Endothelial cell of umbilical vein (primary cell): Measurements from ENCODE around the gene RAD51B. TPM values are rescaled to one million over a fixed set of nuclear protein-coding genes. Genes with fewer than 3 reads are reported as not detected.

Experiments used
- BruUV-seq: library from RNA; stranded (reverse); fragments of 400-500 nt; replicated peaks from 2 replicates; lab custom pipeline; 2021; lab: Mats Ljungman, UMichigan
- CTCF ChIA-PET: fragments of 300-600, 350-600 bp; sonication (Branson Sonifier 250); formaldehyde crosslinking; loops from one replicate; lab custom pipeline; 2021; ENCODE audit warnings: antibody characterized with exemption, inconsistent platforms; lab: Charles Lee
- POLR2A ChIA-PET: fragments of 300-600, 350-600 bp; sonication (Branson Sonifier 250); formaldehyde crosslinking; loops from one replicate; lab custom pipeline; 2021; ENCODE audit warnings: antibody characterized with exemption, inconsistent platforms; lab: Charles Lee
- DNase-seq: peaks from one replicate; pipeline ENCODE4 v3.0.0-alpha.2; 2011; ENCODE audit warnings: low read depth, low spot score
- FAIRE-seq: peaks from 2 replicates; lab custom pipeline; 2011; peaks lifted over from hg19 to GRCh38; lab: Jason Lieb, UNC
- H2AFZ ChIP-seq: 2 replicates; pipeline ENCODE4 v1.6.0; 2012; ENCODE audit warnings: low read depth, low read length, control low read depth, inconsistent platforms
- H3K27ac ChIP-seq: 2 replicates; pipeline ENCODE4 v1.5.1; 2011; ENCODE audit warnings: low read depth, mild to moderate bottlenecking, control low read depth, low read length, moderate library complexity; ENCODE audit not compliant: insufficient read depth
- H3K27me3 ChIP-seq, 2 experiments: 2 replicates each; pipeline versions ENCODE4 v1.6.0 to v1.6.1; 2011; ENCODE audit warnings: low read length in 2 of 2, mixed read lengths in 1 of 2; ENCODE audit not compliant: control insufficient read depth in 2 of 2, insufficient read depth in 2 of 2
- H3K36me3 ChIP-seq, 2 experiments: 2 replicates in 1 of 2; 3 replicates in 1 of 2; pipeline ENCODE4 v1.5.1; 2011; ENCODE audit warnings: low read length in 2 of 2, mild to moderate bottlenecking in 1 of 2, moderate library complexity in 1 of 2; ENCODE audit not compliant: control insufficient read depth in 2 of 2, insufficient read depth in 2 of 2; ENCODE audit errors: extremely low read depth in 1 of 2
- H3K4me1 ChIP-seq: 3 replicates; pipeline ENCODE4 v1.5.1; 2011; ENCODE audit warnings: mild to moderate bottlenecking, low read length; ENCODE audit not compliant: control insufficient read depth, insufficient read depth; ENCODE audit errors: extremely low read depth
- H3K4me2 ChIP-seq: 2 replicates; pipeline ENCODE4 v1.6.1; 2011; ENCODE audit warnings: low read length, control low read depth, mixed read lengths; ENCODE audit not compliant: insufficient read depth
- H3K4me3 ChIP-seq, 3 experiments: fragments of 200-600 bp in 1 of 3; sonication (generic), shearing (Covaris generic) in 1 of 3; replicated peaks in 1 of 3; 2 replicates each; pipeline ENCODE4 v1.5.1; 2011 to 2016; ENCODE audit warnings: control low read depth in 3 of 3, low read length in 3 of 3, mild to moderate bottlenecking in 2 of 3, inconsistent platforms in 1 of 3, low read depth in 1 of 3, moderate library complexity in 1 of 3; ENCODE audit not compliant: insufficient read depth in 1 of 3
- H3K79me2 ChIP-seq: 2 replicates; pipeline ENCODE4 v1.6.0; 2012; ENCODE audit warnings: low read length, inconsistent platforms; ENCODE audit not compliant: control insufficient read depth, insufficient read depth
- H3K9ac ChIP-seq: replicated peaks from 2 replicates; pipeline ENCODE3; 2011; ENCODE audit warnings: low read length, control low read depth; ENCODE audit not compliant: insufficient read depth; ENCODE audit errors: extremely low read depth
- H3K9me1 ChIP-seq: replicated peaks from 3 replicates; pipeline ENCODE4 v1.6.0; 2011; ENCODE audit warnings: mild to moderate bottlenecking, low read length; ENCODE audit not compliant: control insufficient read depth, insufficient read depth; ENCODE audit errors: extremely low read depth
- H3K9me3 ChIP-seq: replicated peaks from 2 replicates; pipeline ENCODE4 v1.5.1; 2012; ENCODE audit warnings: low read length, inconsistent platforms; ENCODE audit not compliant: control insufficient read depth, insufficient read depth
- H4K20me1 ChIP-seq: replicated peaks from 2 replicates; pipeline ENCODE3; 2011; ENCODE audit warnings: mild to moderate bottlenecking, low read length; ENCODE audit not compliant: control insufficient read depth, insufficient read depth; ENCODE audit errors: extremely low read depth
- CTCF ChIP-seq, 2 donors: IDR thresholded peaks; 1 replicate in 1 of 2; 2 replicates in 1 of 2; pipeline ENCODE4 v1.5.1; 2011; ENCODE audit warnings: low read length in 2 of 2, mild to moderate bottlenecking in 2 of 2, moderate library complexity in 2 of 2, control low read depth in 1 of 2, inconsistent platforms in 1 of 2, low read depth in 1 of 2; ENCODE audit not compliant: insufficient read depth in 1 of 2; ENCODE audit errors: extremely low read depth in 1 of 2
- EZH2 ChIP-seq: IDR thresholded peaks from 2 replicates; pipeline ENCODE4 v1.6.1; 2012; ENCODE audit warnings: borderline replicate concordance, low read depth, mild to moderate bottlenecking, moderate library complexity, low read length, inconsistent platforms; ENCODE audit not compliant: severe bottlenecking
- FOS ChIP-seq: IDR thresholded peaks from 2 replicates; pipeline ENCODE4 v1.6.1; 2011; ENCODE audit warnings: mild to moderate bottlenecking, low read length, moderate library complexity, borderline replicate concordance; ENCODE audit not compliant: insufficient read depth
- GATA2 ChIP-seq: IDR thresholded peaks from 2 replicates; pipeline ENCODE4 v1.7.0; 2011; ENCODE audit warnings: low read depth, mild to moderate bottlenecking, moderate library complexity, mixed read lengths, low read length; ENCODE audit not compliant: insufficient read length, insufficient read depth
- JUN ChIP-seq: IDR thresholded peaks from 2 replicates; pipeline ENCODE4 v1.6.1; 2011; ENCODE audit warnings: borderline replicate concordance, low read depth; ENCODE audit not compliant: insufficient read length, insufficient read depth
- MAX ChIP-seq: IDR thresholded peaks from 2 replicates; pipeline ENCODE4 v1.6.1; 2011; ENCODE audit not compliant: insufficient read depth, insufficient read length
- MYC ChIP-seq: IDR thresholded peaks from one replicate; pipeline ENCODE4 v1.6.1; 2011; ENCODE audit warnings: mild to moderate bottlenecking, low read depth, low read length
- POLR2A ChIP-seq: IDR thresholded peaks from 2 replicates; pipeline ENCODE4 v1.6.1; 2012; ENCODE audit warnings: low read depth, mild to moderate bottlenecking, control low read depth, low read length
- POLR2AphosphoS5 ChIP-seq: IDR thresholded peaks from 2 replicates; pipeline ENCODE4 v1.6.1; 2012; ENCODE audit warnings: low read depth, mild to moderate bottlenecking, control low read depth, low read length, moderate library complexity; ENCODE audit not compliant: insufficient read depth
- dilution Hi-C: fragments of 300-500 bp; cut with MboI; formaldehyde crosslinking; loops from one replicate; pipeline ENCODE4 v1.15.0; 2019; ENCODE audit warnings: low sequenced_read_pairs; ENCODE audit not compliant: extremely low pct_ligation_motif_present
- intact Hi-C: fragments of 100-400 bp; cut with micrococcal nuclease; formaldehyde crosslinking; loops from one replicate; pipeline ENCODE4 v1.10.0; 2022
- polyA plus RNA-seq, 4 experiments: library from polyadenylated mRNA; depleted of rRNA in 3 of 4; stranded (reverse) in 3 of 4; unstranded in 1 of 4; fragments of >200 nt; gene quantifications; 2 replicates each; pipeline versions ENCODE4 v1.2.1 to v1.2.3, GENCODE V29; 2011 to 2012; ENCODE audit warnings: missing spikeins in 1 of 4
- total RNA-seq: library from RNA; stranded (reverse); gene quantifications from 2 replicates; pipeline ENCODE4 v1.2.3, GENCODE V29; 2021

Gene RAD51B
- total and polyA plus RNA-seq, 2 donors (not counting 3 experiments of a cell fraction or from before 2014, with no cell fraction given): 3.9 to 19.0 TPM

GRCh38 chr14:68747393-68747792 is 927.8 kb downstream of the RAD51B start:
- H2AFZ ChIP-seq: no peak overlapping the region
- H3K9me3 ChIP-seq: no peaks in the 10 kb centered on the region
- DNase-seq (no peak), FAIRE-seq (no peak)
- intact Hi-C loops (no loop called here), dilution Hi-C loops (no loop called here)
- H3K9me1 ChIP-seq: no peaks in the 10 kb centered on the region
- no peak overlapping the region for H3K9ac ChIP-seq
- H3K4me2 ChIP-seq: no peak overlapping the region
- no peak overlapping the region for H3K27ac ChIP-seq
- H3K4me3 ChIP-seq: no peak overlapping the region
- H3K4me1 ChIP-seq: no peaks in the 10 kb centered on the region
- BruUV-seq: no TSS peak
- H4K20me1 ChIP-seq: no peaks in the 10 kb centered on the region
- ChIA-PET CTCF (no interaction called here), POLR2A (no interaction called here)
- H3K36me3 ChIP-seq: no peaks in the 10 kb centered on the region
- TF ChIP-seq MYC: no peak
- TF ChIP-seq POLR2AphosphoS5: no peak
- H3K79me2 ChIP-seq: no peaks in the 10 kb centered on the region
- H3K27me3 ChIP-seq: no peaks in the 10 kb centered on the region

- no TSS peak for BruUV-seq
- TF ChIP-seq EZH2 (no peak), POLR2A (no peak), GATA2 (no peak), FOS (no peak), POLR2AphosphoS5 (no peak), MAX (no peak), JUN (no peak), CTCF (IDR thresholded peaks at IDR 0.05; ENCODE audit: extremely low read depth in 1 of 2, insufficient read depth in 1 of 2, low read depth in 1 of 2, low read length in 2 of 2) (no peak), MYC (no peak)
- Histone ChIP-seq H3K27ac (no peak overlapping the region), H3K9me1 (no peaks in the 10 kb centered on the region), H3K27me3 (no peaks in the 10 kb centered on the region), H4K20me1 (no peaks in the 10 kb centered on the region), H3K4me1 (no peaks in the 10 kb centered on the region), H3K9ac (no peak overlapping the region), H3K36me3 (no peaks in the 10 kb centered on the region), H3K4me3 (no peak overlapping the region), H2AFZ (no peak overlapping the region), H3K9me3 (no peaks in the 10 kb centered on the region), H3K79me2 (no peaks in the 10 kb centered on the region), H3K4me2 (no peak overlapping the region)
- DNase-seq (no peak), FAIRE-seq (no peak)
- intact Hi-C loops: no loop called here
- CTCF ChIA-PET: no interaction called here
- dilution Hi-C loops: no loop called here
- POLR2A ChIA-PET: no interaction called here
Observed at GRCh38 chr14:68748260-68748659, 928.7 kb downstream of the RAD51B start.
